GM12878 (cell line): ENCODE data around the gene ZNF417. TPM values are rescaled to one million over a fixed set of nuclear protein-coding genes. Genes with fewer than 3 reads are reported as not detected.
A peak's percentile ranks its signal among the peaks of the same experiment; 100 is the strongest.
"Not testable (repeated sequence)": the region's sequence is repeated elsewhere in the genome, so short reads cannot be mapped to it uniquely, and the experiment has no call there.

Experiments used
- ATAC-seq: fragments of 200-7000 bp; cut with Tn5 transposase; 3 replicates; pipeline ENCODE4 v1.9.1; 2020; ENCODE audit warnings: mild to moderate bottlenecking, moderate library complexity
- BruUV-seq: library from RNA; stranded (reverse); fragments of 400-500 nt; replicated peaks from 2 replicates; lab custom pipeline; 2021; lab: Mats Ljungman, UMichigan
- CTCF ChIA-PET: fragments of 300-600 bp; sonication (Branson Sonifier 250); formaldehyde crosslinking; extraction: SDS; loops from one replicate; lab custom pipeline; 2021; ENCODE audit warnings: inconsistent platforms; lab: Yijun Ruan, JAX
- POLR2A ChIA-PET: fragments of 350-600 bp; formaldehyde crosslinking; extraction: SDS; loops from one replicate; lab custom pipeline; 2021; ENCODE audit warnings: inconsistent platforms; lab: Charles Lee
- RAD21 ChIA-PET: fragments of 300-600 bp; sonication (Branson Sonifier 250); formaldehyde crosslinking; loops from one replicate; lab custom pipeline; 2023; ENCODE audit warnings: antibody characterized with exemption; ENCODE audit not compliant: unreplicated experiment; lab: Charles Lee
- SMC1A ChIA-PET: fragments of 300-600 bp; sonication (Branson Sonifier 250); formaldehyde crosslinking; loops from one replicate; lab custom pipeline; 2023; ENCODE audit not compliant: unreplicated experiment, uncharacterized antibody; lab: Charles Lee
- DNase-seq: peaks from one replicate; pipeline ENCODE4 v3.0.0-alpha.2; 2011; ENCODE audit warnings: low read depth, low spot score
- FAIRE-seq: peaks from 3 replicates; lab custom pipeline; 2011; peaks lifted over from hg19 to GRCh38; lab: Jason Lieb, UNC
- H2AFZ ChIP-seq: 2 replicates; pipeline ENCODE4 v1.6.0; 2011; ENCODE audit warnings: low read depth, low read length, control low read depth; ENCODE audit not compliant: control insufficient read depth
- H3K27ac ChIP-seq: 2 replicates; pipeline ENCODE4 v1.5.1; 2011; ENCODE audit warnings: control low read depth; ENCODE audit not compliant: control insufficient read depth, insufficient read depth
- H3K27me3 ChIP-seq, 2 experiments: replicated peaks in 1 of 2; 2 replicates each; pipeline versions ENCODE4 v1.6.0 to v1.6.1; 2011; ENCODE audit warnings: low read length in 1 of 2; ENCODE audit not compliant: control insufficient read depth in 2 of 2, insufficient read depth in 2 of 2
- H3K36me3 ChIP-seq, 2 experiments: 2 replicates each; pipeline ENCODE4 v1.5.1; 2011; ENCODE audit warnings: low read length in 1 of 2; ENCODE audit not compliant: control insufficient read depth in 2 of 2, insufficient read depth in 2 of 2
- H3K4me1 ChIP-seq: 2 replicates; pipeline ENCODE4 v1.6.1; 2011; ENCODE audit warnings: mild to moderate bottlenecking, low read length, moderate library complexity, mixed read lengths; ENCODE audit not compliant: control insufficient read depth, insufficient read depth
- H3K4me2 ChIP-seq: 2 replicates; pipeline ENCODE4 v1.6.0; 2011; ENCODE audit warnings: control low read depth; ENCODE audit not compliant: control insufficient read depth, insufficient read depth
- H3K4me3 ChIP-seq: fragments of 200-600 bp; sonication (generic); 2 replicates; pipeline ENCODE4 v1.5.1; 2016
- H3K79me2 ChIP-seq: 2 replicates; pipeline ENCODE4 v1.6.0; 2011; ENCODE audit warnings: low read length; ENCODE audit not compliant: control insufficient read depth, insufficient read depth
- H3K9ac ChIP-seq: 2 replicates; pipeline ENCODE4 v1.8.0; 2011; ENCODE audit warnings: low read length, control low read depth, mixed read lengths; ENCODE audit not compliant: control insufficient read depth, insufficient read depth
- H3K9me3 ChIP-seq: replicated peaks from 3 replicates; pipeline ENCODE4 v1.5.1; 2011; ENCODE audit warnings: mild to moderate bottlenecking, low read length; ENCODE audit not compliant: control insufficient read depth, insufficient read depth
- H4K20me1 ChIP-seq: 2 replicates; pipeline ENCODE4 v1.6.0; 2011; ENCODE audit not compliant: control insufficient read depth, insufficient read depth
- CHD2 ChIP-seq: IDR thresholded peaks from 2 replicates; pipeline ENCODE4 v1.6.1; 2011; ENCODE audit warnings: low read depth, low read length, improper control_type of control experiment, borderline replicate concordance
- CREM ChIP-seq: IDR thresholded peaks from 2 replicates; pipeline ENCODE4 v1.6.1; 2014; ENCODE audit warnings: antibody characterized with exemption, low read depth
- IRF4 ChIP-seq: IDR thresholded peaks from 2 replicates; pipeline ENCODE4 v1.6.1; 2011; ENCODE audit warnings: low read depth, low read length
- RAD21 ChIP-seq: IDR thresholded peaks from 2 replicates; pipeline ENCODE4 v1.6.1; 2011; ENCODE audit warnings: mild to moderate bottlenecking, low read depth, low read length, moderate library complexity; ENCODE audit not compliant: insufficient read depth
- STAT3 ChIP-seq: IDR thresholded peaks from 2 replicates; pipeline ENCODE4 v1.6.1; 2011; ENCODE audit warnings: low read depth, low read length, improper control_type of control experiment
- WGBS: methylation state at CpG from one replicate; pipeline ENCODE4 v1.1.6; 2016; ENCODE audit warnings: low lambda C conversion rate; ENCODE audit not compliant: insufficient replicate concordance, insufficient coverage; ENCODE audit errors: missing lambda C conversion rate; 5-methylcytosine and 5-hydroxymethylcytosine counted together
- in situ Hi-C: fragments of 300-500 bp; cut with MboI; formaldehyde crosslinking; loops from 9 replicates; pipeline ENCODE4 v1.14.3; 2018; ENCODE audit warnings: mixed read lengths
- intact Hi-C: fragments of 100-400 bp; cut with micrococcal nuclease; formaldehyde crosslinking; loops from one replicate; pipeline ENCODE4 v1.14.2; 2022; ENCODE audit not compliant: unreplicated experiment
- polyA plus RNA-seq, 11 experiments: library from polyadenylated mRNA; depleted of rRNA in 4 of 11; unstranded in 6 of 11; stranded (reverse) in 5 of 11; fragments of >200 nt; fragmentation: Nextera tagmentation in 4 of 11; fragmentation: Illumina TruSeq in 1 of 11; extraction: Ambion mirVana in 4 of 11; extraction: Trizol in 1 of 11; gene quantifications; 1 replicate in 1 of 11; 2 replicates in 10 of 11; pipeline versions ENCODE4 v1.2.1 to v1.2.3, GENCODE V29; 2011 to 2016; ENCODE audit warnings: inconsistent platforms in 2 of 11, missing spikeins in 2 of 11, low read depth in 1 of 11
- total RNA-seq, 4 experiments: library from RNA; depleted of rRNA in 3 of 4; stranded (reverse); fragments of >200 nt in 3 of 4; fragmentation: Illumina TruSeq in 1 of 4; extraction: Trizol in 1 of 4; gene quantifications; 2 replicates each; pipeline versions ENCODE4 v1.2.1 to v1.2.3, GENCODE V29; 2013 to 2021

Gene ZNF417
- total and polyA plus RNA-seq, 10 of the 15 experiments (the other 5 are each of a cell fraction or from before 2014, with no cell fraction given): 1.3 to 13.6 (median 6.5) TPM

GRCh38 chr19:57886046-57886445 lies 30.3 kb downstream of the ZNF417 start:
- Histone ChIP-seq H3K4me1 (no peaks in the 10 kb centered on the region), H2AFZ (no peak overlapping the region), H3K4me2 (no peak overlapping the region), H3K9ac (no peak overlapping the region), H3K27me3 (no peaks in the 10 kb centered on the region), H3K79me2 (peaks cover 33% of the 10 kb centered on the region), H3K36me3 (peaks cover 0 to 8% of the 10 kb centered on the region in 2 experiments; a peak in 3 of 4 replicates), H3K9me3 (peaks cover 16% of the 10 kb centered on the region), H4K20me1 (no peaks in the 10 kb centered on the region), H3K27ac (no peak overlapping the region), H3K4me3 (no peak overlapping the region)
- FAIRE-seq: no peak
- intact Hi-C loops (loop anchor here (10.0 kb wide), 1 partner anchor 481 kb away; no protein-coding TSS in a partner anchor), in situ Hi-C loops (no loop called here)
- SMC1A ChIA-PET: interaction anchor here (1.5 kb wide), 1 partner anchor 10 kb away, joined by 3 read pairs; no protein-coding TSS in a partner anchor
- no TSS peak for BruUV-seq
- RAD21 ChIA-PET: no interaction called here
- ATAC-seq: no peak
- POLR2A ChIA-PET: no interaction called here
- DNase-seq: no peak
- TF ChIP-seq CHD2 (no peak), RAD21 (no peak), IRF4 (no peak), CREM (no peak), STAT3 (no peak)
- CTCF ChIA-PET: no interaction called here
- 87% methylated on average over 3 of the region's 3 CpGs for WGBS

DNA sequence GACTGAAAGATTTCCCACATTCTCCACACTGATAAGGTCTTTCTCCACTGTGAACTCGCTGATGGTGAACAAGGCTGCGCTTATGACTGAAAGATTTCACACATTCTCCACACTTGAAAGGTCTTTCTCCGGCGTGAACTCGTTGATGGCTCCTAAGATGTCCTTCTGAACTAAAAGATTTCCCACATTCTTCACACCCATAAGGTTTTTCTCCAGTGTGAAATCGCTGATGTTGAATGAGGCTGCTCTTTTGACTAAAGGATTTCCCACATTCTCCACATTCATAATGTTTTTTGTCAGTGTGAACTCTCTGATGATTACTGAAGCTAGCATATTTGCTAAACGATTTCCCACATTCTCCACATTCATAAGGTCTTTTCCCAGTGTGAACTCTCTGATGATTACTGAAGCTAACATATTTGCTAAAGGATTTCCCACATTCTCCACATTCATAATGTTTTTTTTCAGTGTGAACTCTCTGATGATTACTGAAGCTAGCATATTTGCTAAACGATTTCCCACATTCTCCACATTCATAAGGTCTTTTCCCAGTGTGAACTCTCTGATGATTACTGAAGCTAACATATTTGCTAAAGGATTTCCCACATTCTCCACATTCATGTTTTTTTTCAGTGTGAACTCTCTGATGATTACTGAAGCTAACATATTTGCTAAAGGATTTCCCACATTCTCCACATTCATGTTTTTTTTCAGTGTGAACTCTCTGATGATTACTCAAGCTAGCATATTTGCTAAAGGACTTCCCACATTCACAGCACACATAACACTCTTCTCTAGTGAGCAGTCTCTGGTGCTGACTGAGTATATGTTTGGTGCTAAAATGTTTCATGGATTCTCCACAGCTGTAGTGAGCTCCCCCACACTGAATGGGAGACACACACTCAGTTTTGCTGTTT lies 42.3 kb downstream of the ZNF417 start:
- H2AFZ ChIP-seq, H3K79me2 ChIP-seq, H3K27me3 ChIP-seq, SMC1A ChIA-PET, H4K20me1 ChIP-seq, H3K4me2 ChIP-seq, intact Hi-C loops, H3K27ac ChIP-seq, H3K4me1 ChIP-seq, FAIRE-seq, CTCF ChIA-PET, H3K9ac ChIP-seq, POLR2A ChIA-PET, DNase-seq, in situ Hi-C loops, H3K4me3 ChIP-seq, ATAC-seq, RAD21 ChIA-PET: not testable (repeated sequence)
- Histone ChIP-seq H3K9me3 (peaks cover 55% of the 10 kb centered on the region), H3K36me3 (peaks cover 8 to 22% of the 10 kb centered on the region in 2 experiments)
- TSS peak; percentile 23 for BruUV-seq
- over 99% methylated on average over 8 of the region's 8 CpGs for WGBS
